ENCODE results near the gene NOC4L.
"Not testable (repeated sequence)": the region's sequence is repeated elsewhere in the genome, so short reads cannot be mapped to it uniquely, and the experiment has no call there.

Gene NOC4L

GRCh38 chr12:132146098-132146497 is 1.8 kb downstream of the NOC4L start:
- H2BK15ac ChIP-seq (replicated peaks; ENCODE audit: low read depth), result no peak overlapping the region
- H2BK5ac ChIP-seq (ENCODE audit: low read length), result no peak overlapping the region
- no peak overlapping the region for H3K18ac ChIP-seq (ENCODE audit: low read length)
- no peak overlapping the region for H3K4ac ChIP-seq (ENCODE audit: low read depth, low read length)
- H3K4me3 ChIP-seq (ENCODE audit: low read length), result no peak overlapping the region
- no peak overlapping the region for H4K5ac ChIP-seq (ENCODE audit: low read length)
- no peak overlapping the region for H3K9ac ChIP-seq (ENCODE audit: low read length)
- no peak overlapping the region for H2BK120ac ChIP-seq (ENCODE audit: low read depth, low read length)
- no peak overlapping the region for H3K23ac ChIP-seq (ENCODE audit: low read length)
- no peak overlapping the region for H3K4me2 ChIP-seq (ENCODE audit: low read length)
- no peak overlapping the region for H2AK5ac ChIP-seq (ENCODE audit: low read length)
- peaks cover 27% of the 10 kb centered on the region for H3K79me2 ChIP-seq (ENCODE audit: control insufficient read depth, insufficient read depth, low read length)
- no peak for DNase-seq
- H3K27me3 ChIP-seq (ENCODE audit: insufficient read depth, low read length, poor library complexity), result no peaks in the 10 kb centered on the region
- no peak overlapping the region for H4K8ac ChIP-seq (ENCODE audit: low read depth, low read length)
- no peak overlapping the region for H3K27ac ChIP-seq (ENCODE audit: low read depth, low read length)
- H3K56ac ChIP-seq (ENCODE audit: low read length), result no peak overlapping the region
- peaks cover 3% of the 10 kb centered on the region for H3K36me3 ChIP-seq (ENCODE audit: control insufficient read depth, insufficient read depth, low read length)
- H3K79me1 ChIP-seq (ENCODE audit: low read length), result peaks cover 24% of the 10 kb centered on the region
- H3K4me1 ChIP-seq (ENCODE audit: control insufficient read depth, low read depth, low read length), result peaks cover 2% of the 10 kb centered on the region
- no CpG with 5 or more reads among the region's 24 CpGs for WGBS (ENCODE audit: extremely low coverage, insufficient coverage, low lambda C conversion rate)

GRCh38 chr12:132146772-132147422 is 2.6 kb downstream of the NOC4L start:
- H2AK5ac ChIP-seq (ENCODE audit: low read length), result no peak overlapping the region
- no peak overlapping the region for H3K9ac ChIP-seq (ENCODE audit: low read length)
- no peak overlapping the region for H3K27ac ChIP-seq (ENCODE audit: low read depth, low read length)
- H3K4me2 ChIP-seq (ENCODE audit: low read length), result no peak overlapping the region
- H2BK15ac ChIP-seq (replicated peaks; ENCODE audit: low read depth), result no peak overlapping the region
- H3K4me1 ChIP-seq (ENCODE audit: control insufficient read depth, low read depth, low read length), result peaks cover 2% of the 10 kb centered on the region
- no peak overlapping the region for H3K18ac ChIP-seq (ENCODE audit: low read length)
- H3K36me3 ChIP-seq (ENCODE audit: control insufficient read depth, insufficient read depth, low read length), result peaks cover 2% of the 10 kb centered on the region
- H3K4ac ChIP-seq (ENCODE audit: low read depth, low read length), result no peak overlapping the region
- no peak overlapping the region for H4K8ac ChIP-seq (ENCODE audit: low read depth, low read length)
- no peak overlapping the region for H4K5ac ChIP-seq (ENCODE audit: low read length)
- no peaks in the 10 kb centered on the region for H3K27me3 ChIP-seq (ENCODE audit: insufficient read depth, low read length, poor library complexity)
- DNase-seq, result no peak
- no peak overlapping the region for H2BK120ac ChIP-seq (ENCODE audit: low read depth, low read length)
- peaks cover 24% of the 10 kb centered on the region for H3K79me1 ChIP-seq (ENCODE audit: low read length)
- H3K4me3 ChIP-seq (ENCODE audit: low read length), result no peak overlapping the region
- no peak overlapping the region for H2BK5ac ChIP-seq (ENCODE audit: low read length)
- no CpG with 5 or more reads among the region's 19 CpGs for WGBS (ENCODE audit: extremely low coverage, insufficient coverage, low lambda C conversion rate)
- no peak overlapping the region for H3K56ac ChIP-seq (ENCODE audit: low read length)
- H3K23ac ChIP-seq (ENCODE audit: low read length), result no peak overlapping the region
- H3K79me2 ChIP-seq (ENCODE audit: control insufficient read depth, insufficient read depth, low read length), result peaks cover 27% of the 10 kb centered on the region

- WGBS (ENCODE audit: extremely low coverage, insufficient coverage, low lambda C conversion rate), result no CpG with 5 or more reads among the region's 38 CpGs
- Histone ChIP-seq H3K4me3 (ENCODE audit: low read length) (no peak overlapping the region), H3K4me1 (ENCODE audit: control insufficient read depth, low read depth, low read length) (peaks cover 2% of the 10 kb centered on the region), H3K9ac (ENCODE audit: low read length) (no peak overlapping the region), H3K79me2 (ENCODE audit: control insufficient read depth, insufficient read depth, low read length) (peaks cover 22% of the 10 kb centered on the region), H3K27ac (ENCODE audit: low read depth, low read length) (no peak overlapping the region), H2AK5ac (ENCODE audit: low read length) (no peak overlapping the region), H3K27me3 (ENCODE audit: insufficient read depth, low read length, poor library complexity) (no peaks in the 10 kb centered on the region), H4K5ac (ENCODE audit: low read length) (no peak overlapping the region), H2BK5ac (ENCODE audit: low read length) (no peak overlapping the region), H3K79me1 (ENCODE audit: low read length) (peaks cover 18% of the 10 kb centered on the region), H3K23ac (ENCODE audit: low read length) (no peak overlapping the region), H2BK120ac (ENCODE audit: low read depth, low read length) (no peak overlapping the region), H4K8ac (ENCODE audit: low read depth, low read length) (no peak overlapping the region), H3K4me2 (ENCODE audit: low read length) (no peak overlapping the region), H3K36me3 (ENCODE audit: control insufficient read depth, insufficient read depth, low read length) (no peaks in the 10 kb centered on the region), H3K18ac (ENCODE audit: low read length) (no peak overlapping the region), H3K4ac (ENCODE audit: low read depth, low read length) (no peak overlapping the region), H2BK15ac (replicated peaks; ENCODE audit: low read depth) (no peak overlapping the region), H3K56ac (ENCODE audit: low read length) (no peak overlapping the region)
- no peak for DNase-seq
These were observed 3.4 kb downstream of the NOC4L start for GRCh38 chr12:132147423-132148367.

GRCh38 chr12:132148368-132149045 is 4.2 kb downstream of the NOC4L start:
- Histone ChIP-seq H3K18ac (ENCODE audit: low read length) (no peak overlapping the region), H3K4me1 (ENCODE audit: control insufficient read depth, low read depth, low read length) (peaks cover 2% of the 10 kb centered on the region), H2BK120ac (ENCODE audit: low read depth, low read length) (no peak overlapping the region), H3K4me2 (ENCODE audit: low read length) (no peak overlapping the region), H4K5ac (ENCODE audit: low read length) (no peak overlapping the region), H3K56ac (ENCODE audit: low read length) (no peak overlapping the region), H3K27me3 (ENCODE audit: insufficient read depth, low read length, poor library complexity) (no peaks in the 10 kb centered on the region), H2AK5ac (ENCODE audit: low read length) (no peak overlapping the region), H3K27ac (ENCODE audit: low read depth, low read length) (no peak overlapping the region), H2BK5ac (ENCODE audit: low read length) (no peak overlapping the region), H3K79me2 (ENCODE audit: control insufficient read depth, insufficient read depth, low read length) (peaks cover 15% of the 10 kb centered on the region), H3K4ac (ENCODE audit: low read depth, low read length) (no peak overlapping the region), H3K79me1 (ENCODE audit: low read length) (peaks cover 11% of the 10 kb centered on the region), H3K36me3 (ENCODE audit: control insufficient read depth, insufficient read depth, low read length) (no peaks in the 10 kb centered on the region), H4K8ac (ENCODE audit: low read depth, low read length) (no peak overlapping the region), H2BK15ac (replicated peaks; ENCODE audit: low read depth) (no peak overlapping the region), H3K4me3 (ENCODE audit: low read length) (no peak overlapping the region), H3K9ac (ENCODE audit: low read length) (no peak overlapping the region), H3K23ac (ENCODE audit: low read length) (no peak overlapping the region)
- no CpG with 5 or more reads among the region's 41 CpGs for WGBS (ENCODE audit: extremely low coverage, insufficient coverage, low lambda C conversion rate)
- DNase-seq, result no peak

- H3K27ac ChIP-seq (ENCODE audit: low read depth, low read length); H3K18ac ChIP-seq (ENCODE audit: low read length); H3K4me2 ChIP-seq (ENCODE audit: low read length); H3K36me3 ChIP-seq (ENCODE audit: control insufficient read depth, insufficient read depth, low read length); H4K5ac ChIP-seq (ENCODE audit: low read length); H2AK5ac ChIP-seq (ENCODE audit: low read length); H3K4me1 ChIP-seq (ENCODE audit: control insufficient read depth, low read depth, low read length); H3K9ac ChIP-seq (ENCODE audit: low read length); H3K23ac ChIP-seq (ENCODE audit: low read length); H3K4ac ChIP-seq (ENCODE audit: low read depth, low read length); H2BK15ac ChIP-seq (replicated peaks; ENCODE audit: low read depth); H3K56ac ChIP-seq (ENCODE audit: low read length); H2BK120ac ChIP-seq (ENCODE audit: low read depth, low read length); H3K4me3 ChIP-seq (ENCODE audit: low read length); H3K27me3 ChIP-seq (ENCODE audit: insufficient read depth, low read length, poor library complexity); DNase-seq; H4K8ac ChIP-seq (ENCODE audit: low read depth, low read length); H2BK5ac ChIP-seq (ENCODE audit: low read length): not testable (repeated sequence)
- H3K79me1 ChIP-seq (ENCODE audit: low read length), result peaks cover 11% of the 10 kb centered on the region
- peaks cover 14% of the 10 kb centered on the region for H3K79me2 ChIP-seq (ENCODE audit: control insufficient read depth, insufficient read depth, low read length)
- WGBS (ENCODE audit: extremely low coverage, insufficient coverage, low lambda C conversion rate), result no CpG with 5 or more reads among the region's 32 CpGs
These were observed 5.3 kb downstream of the NOC4L start for GRCh38 chr12:132149526-132149925.
